ENCODE measurements around the gene SMIM38.
"Not testable (repeated sequence)": the region's sequence is repeated elsewhere in the genome, so short reads cannot be mapped to it uniquely, and the experiment has no call there.

SMIM38 gene

GRCh38 chr11:69144316-69145049, 11.3 kb upstream of the SMIM38 start:
- no peaks in the 10 kb centered on the region for H3K9me3 ChIP-seq
- H3K4me3 ChIP-seq (ENCODE audit: low read depth in 1 of 2, low read length in 1 of 2): no peak overlapping the region
- no peaks in the 10 kb centered on the region for H3K4me1 ChIP-seq (ENCODE audit: control insufficient read depth in 1 of 2, insufficient read depth in 1 of 2, low read depth in 1 of 2, low read length in 1 of 2)
- no peak for TF ChIP-seq CTCF (IDR thresholded peaks at IDR 0.05)
- no peaks in the 10 kb centered on the region for H3K27me3 ChIP-seq
- H3K36me3 ChIP-seq: no peaks in the 10 kb centered on the region
- no peak overlapping the region for H3K27ac ChIP-seq

DNA sequence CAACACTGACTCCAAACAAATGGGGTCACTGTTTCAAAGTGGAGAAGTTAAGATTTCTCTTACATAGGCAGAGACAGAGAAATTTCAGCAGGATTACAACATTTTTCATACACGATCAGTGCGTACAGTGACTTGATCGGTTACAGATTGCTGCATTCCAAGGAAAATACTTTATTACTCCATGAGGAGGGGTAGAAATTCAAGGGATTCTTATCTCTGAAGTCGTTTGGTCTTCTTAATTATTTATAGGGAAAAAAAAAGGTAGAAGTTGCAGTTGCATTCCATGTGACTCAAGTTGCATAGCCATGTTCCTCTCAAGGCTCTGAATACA, 10.7 kb upstream of the SMIM38 start:
- Histone ChIP-seq H3K27me3 (no peaks in the 10 kb centered on the region), H3K4me1 (ENCODE audit: control insufficient read depth in 1 of 2, insufficient read depth in 1 of 2, low read depth in 1 of 2, low read length in 1 of 2) (no peaks in the 10 kb centered on the region), H3K4me3 (ENCODE audit: low read depth in 1 of 2, low read length in 1 of 2) (no peak overlapping the region), H3K9me3 (no peaks in the 10 kb centered on the region), H3K36me3 (no peaks in the 10 kb centered on the region), H3K27ac (no peak overlapping the region)
- no peak for TF ChIP-seq CTCF (IDR thresholded peaks at IDR 0.05)

DNA sequence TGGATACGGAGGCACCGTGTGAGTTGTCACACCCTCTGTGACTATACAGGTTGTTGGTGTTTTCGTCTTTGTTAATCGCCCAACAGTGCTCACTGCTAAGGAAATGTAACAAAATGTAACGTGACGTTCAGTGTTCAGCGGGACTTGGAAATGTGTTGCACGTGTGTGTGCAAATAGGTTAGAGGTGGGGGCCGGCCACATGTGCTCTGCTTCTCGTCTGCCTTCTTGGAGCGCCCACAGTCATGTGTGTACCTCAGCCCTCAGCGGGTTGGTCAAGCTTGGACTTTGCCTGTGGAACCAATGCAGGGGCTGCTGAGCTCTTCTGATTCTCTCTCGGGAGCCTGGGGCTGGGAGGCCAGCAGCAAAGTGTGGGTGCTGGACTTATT, 7.4 kb upstream of the SMIM38 start:
- no peak overlapping the region for H3K4me3 ChIP-seq (ENCODE audit: low read depth in 1 of 2, low read length in 1 of 2)
- TF ChIP-seq CTCF (IDR thresholded peaks at IDR 0.05): no peak
- H3K9me3 ChIP-seq: no peaks in the 10 kb centered on the region

DNA sequence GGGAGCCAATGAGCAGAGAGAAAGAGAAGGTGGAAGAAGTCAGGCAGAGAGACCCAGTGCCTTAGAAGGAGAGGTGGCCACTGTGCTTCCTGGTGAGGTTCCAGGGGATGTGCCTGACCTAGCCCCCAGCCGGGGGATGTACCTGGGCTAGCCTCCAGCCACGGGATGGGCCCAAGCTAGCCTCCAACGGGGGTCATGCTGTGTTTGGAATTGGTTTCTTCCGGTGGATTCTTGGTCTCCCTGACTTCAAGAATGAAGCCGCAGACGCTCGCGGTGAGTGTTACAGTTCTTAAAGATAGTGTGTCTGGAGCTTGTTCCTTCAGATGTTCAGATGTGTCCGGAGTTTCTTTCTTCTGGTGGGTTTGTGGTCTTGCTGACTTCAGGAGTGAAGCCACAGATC, 6.9 kb upstream of the SMIM38 start:
- H3K27ac ChIP-seq: no peak overlapping the region
- no peaks in the 10 kb centered on the region for H3K27me3 ChIP-seq
- H3K36me3 ChIP-seq: no peaks in the 10 kb centered on the region
- H3K4me1 ChIP-seq (ENCODE audit: control insufficient read depth in 1 of 2, insufficient read depth in 1 of 2, low read depth in 1 of 2, low read length in 1 of 2): no peaks in the 10 kb centered on the region
- no peaks in the 10 kb centered on the region for H3K9me3 ChIP-seq
- H3K4me3 ChIP-seq (ENCODE audit: low read depth in 1 of 2, low read length in 1 of 2): no peak overlapping the region
- TF ChIP-seq CTCF (IDR thresholded peaks at IDR 0.05): no peak

More for the DNA sequence above, 7.4 kb upstream of the SMIM38 start:
- H3K36me3 ChIP-seq: no peaks in the 10 kb centered on the region
- H3K27me3 ChIP-seq: no peaks in the 10 kb centered on the region
- H3K4me1 ChIP-seq (ENCODE audit: control insufficient read depth in 1 of 2, insufficient read depth in 1 of 2, low read depth in 1 of 2, low read length in 1 of 2): no peaks in the 10 kb centered on the region
- no peak overlapping the region for H3K27ac ChIP-seq

DNA sequence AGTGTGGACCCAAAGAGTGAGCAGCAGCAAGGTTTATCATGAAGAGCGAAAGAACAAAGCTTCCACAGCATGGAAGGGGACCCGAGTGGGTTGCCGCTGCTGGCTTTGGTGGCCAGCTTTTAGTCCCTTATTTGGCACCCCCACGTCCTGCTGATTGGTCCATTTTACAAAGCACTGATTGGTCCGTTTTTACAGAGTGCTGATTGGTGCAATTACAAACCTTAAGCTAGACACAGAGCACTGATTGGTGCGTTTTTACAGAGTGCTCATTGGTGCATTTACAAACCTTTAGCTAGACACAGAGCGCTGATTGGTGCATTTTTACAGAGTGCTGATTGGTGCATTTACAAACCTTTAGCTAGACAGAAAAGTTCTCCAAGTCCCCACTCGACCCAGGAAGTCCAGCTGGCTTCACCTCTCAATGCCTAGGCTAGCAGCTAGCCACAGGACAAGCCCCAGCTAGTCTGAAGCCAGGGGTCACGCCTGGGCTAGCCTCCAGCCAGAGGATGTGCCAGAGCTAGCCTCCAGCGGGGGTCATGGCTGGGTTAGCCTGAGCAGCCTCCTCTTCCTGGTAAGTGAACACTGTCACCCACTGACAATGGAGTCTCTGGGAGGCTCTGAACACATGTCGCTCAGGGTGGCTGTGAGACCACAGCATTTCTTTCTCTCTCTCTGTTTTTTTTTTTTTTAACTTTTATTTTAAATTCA, 6.2 kb upstream of the SMIM38 start:
- not testable (repeated sequence) for H3K27ac ChIP-seq; H3K36me3 ChIP-seq; H3K27me3 ChIP-seq; H3K4me3 ChIP-seq (ENCODE audit: low read depth in 1 of 2, low read length in 1 of 2); H3K9me3 ChIP-seq; H3K4me1 ChIP-seq (ENCODE audit: control insufficient read depth in 1 of 2, insufficient read depth in 1 of 2, low read depth in 1 of 2, low read length in 1 of 2)

- TF ChIP-seq CTCF (IDR thresholded peaks at IDR 0.05): no peak
- Histone ChIP-seq H3K27ac (no peak overlapping the region), H3K9me3 (no peaks in the 10 kb centered on the region), H3K27me3 (no peaks in the 10 kb centered on the region), H3K36me3 (no peaks in the 10 kb centered on the region), H3K4me3 (ENCODE audit: low read depth in 1 of 2, low read length in 1 of 2) (no peak overlapping the region), H3K4me1 (ENCODE audit: control insufficient read depth in 1 of 2, insufficient read depth in 1 of 2, low read depth in 1 of 2, low read length in 1 of 2) (no peaks in the 10 kb centered on the region)
Measured at GRCh38 chr11:69150175-69150574, 5.6 kb upstream of the SMIM38 start.
